Fibroblast of pulmonary artery (primary cell): ENCODE data around the gene IGHMBP2.
A peak's percentile ranks its signal among the peaks of the same experiment; 100 is the strongest.

Experiments used
- DNase-seq: peaks from one replicate; pipeline ENCODE4 v3.0.0-alpha.2; 2010; ENCODE audit warnings: low read depth
- H3K4me3 ChIP-seq: replicated peaks from 2 replicates; pipeline ENCODE4 v1.5.1; 2011; ENCODE audit warnings: low read depth, mild to moderate bottlenecking, control low read depth, low read length, moderate library complexity
- TF ChIP-seq, protein P1 (sequence below): IDR thresholded peaks from 2 replicates; pipeline ENCODE4 v1.5.1; 2011; ENCODE audit warnings: mild to moderate bottlenecking, control low read depth, low read length, inconsistent platforms; ENCODE audit errors: missing control alignments

The IGHMBP2 gene

GRCh38 chr11:68956142-68956541 lies 52.5 kb downstream of the IGHMBP2 start:
- TF ChIP-seq, protein P1, sequence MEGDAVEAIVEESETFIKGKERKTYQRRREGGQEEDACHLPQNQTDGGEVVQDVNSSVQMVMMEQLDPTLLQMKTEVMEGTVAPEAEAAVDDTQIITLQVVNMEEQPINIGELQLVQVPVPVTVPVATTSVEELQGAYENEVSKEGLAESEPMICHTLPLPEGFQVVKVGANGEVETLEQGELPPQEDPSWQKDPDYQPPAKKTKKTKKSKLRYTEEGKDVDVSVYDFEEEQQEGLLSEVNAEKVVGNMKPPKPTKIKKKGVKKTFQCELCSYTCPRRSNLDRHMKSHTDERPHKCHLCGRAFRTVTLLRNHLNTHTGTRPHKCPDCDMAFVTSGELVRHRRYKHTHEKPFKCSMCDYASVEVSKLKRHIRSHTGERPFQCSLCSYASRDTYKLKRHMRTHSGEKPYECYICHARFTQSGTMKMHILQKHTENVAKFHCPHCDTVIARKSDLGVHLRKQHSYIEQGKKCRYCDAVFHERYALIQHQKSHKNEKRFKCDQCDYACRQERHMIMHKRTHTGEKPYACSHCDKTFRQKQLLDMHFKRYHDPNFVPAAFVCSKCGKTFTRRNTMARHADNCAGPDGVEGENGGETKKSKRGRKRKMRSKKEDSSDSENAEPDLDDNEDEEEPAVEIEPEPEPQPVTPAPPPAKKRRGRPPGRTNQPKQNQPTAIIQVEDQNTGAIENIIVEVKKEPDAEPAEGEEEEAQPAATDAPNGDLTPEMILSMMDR = peak; percentile 8
- no peak overlapping the region for H3K4me3 ChIP-seq
- no peak for DNase-seq

DNA sequence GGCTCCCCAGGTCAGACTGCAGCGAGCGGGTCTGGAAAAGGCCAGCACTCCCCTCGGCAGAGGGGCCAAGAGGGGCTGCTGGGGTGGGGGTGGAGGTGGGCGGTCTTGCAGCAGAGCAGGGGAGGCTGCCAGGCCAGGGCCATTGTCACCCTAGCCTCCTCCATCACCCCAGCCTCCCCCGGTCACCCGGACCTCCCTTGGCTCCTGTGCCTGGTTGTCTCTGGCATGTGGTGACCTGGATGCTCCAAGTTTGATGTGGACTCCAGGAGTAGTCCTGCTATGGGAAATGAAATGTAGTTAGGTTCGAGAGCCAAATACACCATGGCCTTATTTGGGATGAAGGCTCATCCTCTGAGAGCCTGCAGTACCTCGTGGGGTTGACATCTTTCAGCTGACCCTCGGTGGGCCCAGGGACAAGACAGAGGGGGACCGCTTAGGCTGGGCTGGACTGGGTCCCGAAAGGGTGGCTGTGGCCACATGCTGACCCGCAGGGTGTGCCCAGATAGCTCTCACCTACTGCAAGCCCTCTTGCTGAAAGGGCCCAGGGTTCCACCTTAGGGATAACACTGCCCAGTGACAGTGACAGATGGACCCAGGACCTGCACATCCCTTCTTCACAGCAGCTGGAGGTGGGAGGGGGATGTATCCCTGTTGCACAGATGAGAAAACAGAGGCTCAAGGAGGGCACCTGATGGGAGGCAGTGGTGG lies 53.0 kb downstream of the IGHMBP2 start:
- TF ChIP-seq, protein P1 = no peak
- H3K4me3 ChIP-seq = no peak overlapping the region
- no peak for DNase-seq

- no peak for DNase-seq
- no peak overlapping the region for H3K4me3 ChIP-seq
- TF ChIP-seq, protein P1 = no peak
Observed at GRCh38 chr11:68958211-68958610, 54.5 kb downstream of the IGHMBP2 start.

- no peak for DNase-seq
- H3K4me3 ChIP-seq = no peak overlapping the region
- TF ChIP-seq, protein P1 = no peak
Observed at GRCh38 chr11:68959465-68960293, 56.0 kb downstream of the IGHMBP2 start.

DNA sequence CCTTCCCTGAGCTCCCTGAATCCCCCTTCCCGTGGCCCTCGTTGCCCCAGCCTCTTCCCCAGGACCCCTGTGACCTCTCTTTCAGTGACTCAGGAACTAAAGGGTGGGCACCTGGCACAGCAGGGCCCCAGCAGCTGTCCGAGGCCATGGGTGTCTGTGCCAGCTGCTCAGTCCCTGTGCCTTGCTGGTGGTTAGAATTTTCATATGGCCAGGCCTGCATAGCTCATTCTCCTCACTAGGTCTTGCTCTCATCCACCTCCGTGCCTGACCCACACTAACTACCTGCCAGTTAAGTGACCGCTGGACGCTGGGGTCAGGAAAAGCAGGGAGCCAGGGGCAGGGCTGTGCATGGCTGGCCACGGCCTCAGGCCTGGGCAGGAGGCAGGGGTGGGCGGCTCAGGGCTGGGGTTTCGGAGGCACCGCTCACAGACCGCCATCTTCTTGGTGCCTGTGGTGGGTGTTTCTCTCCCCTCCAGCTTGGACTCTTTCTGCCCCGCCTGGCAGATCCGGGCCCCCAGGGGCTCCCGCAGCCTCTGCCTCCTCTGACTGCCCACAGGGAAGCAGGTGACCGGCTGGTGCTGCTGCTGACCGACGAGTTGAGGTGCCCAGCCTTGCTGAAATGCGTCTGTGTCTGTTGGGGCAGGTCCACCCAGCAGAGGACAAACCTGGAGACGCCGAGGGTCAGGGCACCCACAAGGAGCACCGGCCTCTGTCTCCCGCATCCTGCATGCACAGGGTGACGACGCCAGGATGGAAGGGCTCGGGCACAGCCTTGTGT lies 56.8 kb downstream of the IGHMBP2 start:
- TF ChIP-seq, protein P1 = no peak
- H3K4me3 ChIP-seq = no peak overlapping the region
- DNase-seq = no peak

- TF ChIP-seq, protein P1 = no peak
Observed at GRCh38 chr11:68961245-68961644, 57.6 kb downstream of the IGHMBP2 start.

More at GRCh38 chr11:68961245-68961644, 57.6 kb downstream of the IGHMBP2 start:
- H3K4me3 ChIP-seq = no peak overlapping the region
- DNase-seq = no peak
